G401 (cell line): Measurements from ENCODE around the gene ZNF208. TPM values are rescaled to one million over a fixed set of nuclear protein-coding genes. Genes with fewer than 3 reads are reported as not detected.
"Not testable (repeated sequence)": the region's sequence is repeated elsewhere in the genome, so short reads cannot be mapped to it uniquely, and the experiment has no call there.

Source experiments
- DNase-seq: peaks from one replicate; pipeline ENCODE4 v3.0.0-alpha.2; 2015; ENCODE audit warnings: low spot score
- in situ Hi-C: cut with HindIII; loops from 2 replicates; pipeline ENCODE4 v1.10.0; 2016; ENCODE audit warnings: low sequenced_read_pairs, mixed read lengths
- total RNA-seq: library from RNA; depleted of rRNA; stranded (reverse); fragments of >200 nt; shearing (Covaris generic); gene quantifications from 2 replicates; pipeline ENCODE4 v1.2.3, GENCODE V29; 2014; rRNA removed

The ZNF208 gene
- total RNA-seq, result not detected in 2 replicates

DNA sequence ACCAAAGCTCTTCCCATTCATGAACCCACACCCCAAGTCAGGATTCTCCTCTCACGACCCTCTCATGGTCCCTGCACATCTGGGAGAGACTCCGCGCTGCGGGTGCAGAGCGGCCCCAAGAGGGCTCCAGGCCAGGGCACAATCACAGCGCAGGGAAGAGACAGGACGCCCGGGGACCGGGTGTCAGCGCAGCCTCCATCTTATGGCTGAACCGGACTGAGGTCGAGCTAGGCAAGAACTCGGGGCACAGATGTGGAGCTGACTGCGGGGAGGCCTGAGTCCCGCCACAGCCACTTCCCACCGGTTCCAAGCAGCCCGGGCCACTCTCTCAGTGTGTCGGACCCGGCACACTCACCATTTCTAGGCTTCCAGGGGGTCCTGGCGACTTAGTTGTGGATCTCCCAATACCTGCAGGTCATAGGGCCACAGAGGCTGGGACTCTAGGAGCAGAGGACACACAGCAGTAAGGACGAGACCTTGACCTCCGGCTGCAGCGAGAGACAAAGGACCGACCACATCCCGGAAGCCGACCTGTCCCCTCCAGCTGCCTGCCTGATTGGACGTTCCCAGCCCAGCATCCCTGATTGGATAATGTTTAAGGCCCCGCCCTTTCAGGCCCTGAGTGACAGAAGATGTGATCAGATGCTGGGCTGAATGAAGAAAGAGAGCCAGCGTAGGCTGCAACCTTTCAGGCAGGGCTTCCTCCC is at the start of gene ZNF208:
Gene ZNF208, minus strand, starts transcription at position 507 of the 707 bp plus-strand sequence. Its CDS starts 149 bp downstream, at position 358.
- in situ Hi-C loops, DNase-seq: not testable (repeated sequence)

DNA sequence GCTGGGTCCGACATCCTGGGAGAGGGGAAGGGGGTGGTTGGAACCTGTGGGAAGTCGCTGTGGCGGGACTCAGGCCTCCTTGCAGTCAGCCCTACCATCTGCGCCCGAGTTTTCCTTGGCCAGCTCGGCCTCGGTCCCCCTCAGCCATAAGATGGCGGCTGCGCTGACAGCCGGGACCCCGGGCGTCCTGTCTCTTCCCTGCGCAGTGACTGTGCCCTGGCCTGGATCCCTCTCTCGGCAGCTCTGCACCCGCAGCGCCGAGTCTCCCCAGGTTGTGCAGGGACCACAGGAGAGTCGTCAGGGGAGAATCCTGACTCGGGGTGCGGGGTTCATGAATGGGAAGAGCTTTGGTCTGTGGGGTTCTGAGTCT is 41.9 kb upstream of the ZNF208 start:
- in situ Hi-C loops, result no loop called here
- DNase-seq, result peak; percentile 12

DNA sequence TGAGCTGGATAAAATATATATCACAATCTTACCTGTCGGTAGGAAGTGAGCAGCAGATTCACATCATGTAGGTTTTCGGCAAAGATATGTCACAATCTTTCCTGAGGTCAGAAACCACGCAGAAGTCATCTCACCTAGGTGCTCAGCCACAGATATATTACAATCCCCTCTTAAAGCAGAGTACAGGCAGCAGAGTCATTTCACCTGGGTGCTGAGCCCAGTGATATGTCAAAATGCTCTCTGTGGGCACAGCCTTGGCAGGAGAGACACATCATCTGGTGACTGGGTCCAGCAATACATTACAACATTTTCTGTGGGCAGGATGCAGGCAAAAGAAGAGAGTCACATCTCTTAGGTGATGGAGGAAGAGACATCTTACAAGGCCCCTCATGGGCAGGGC is 30.4 kb upstream of the ZNF208 start:
- DNase-seq, in situ Hi-C loops: not testable (repeated sequence)

DNA sequence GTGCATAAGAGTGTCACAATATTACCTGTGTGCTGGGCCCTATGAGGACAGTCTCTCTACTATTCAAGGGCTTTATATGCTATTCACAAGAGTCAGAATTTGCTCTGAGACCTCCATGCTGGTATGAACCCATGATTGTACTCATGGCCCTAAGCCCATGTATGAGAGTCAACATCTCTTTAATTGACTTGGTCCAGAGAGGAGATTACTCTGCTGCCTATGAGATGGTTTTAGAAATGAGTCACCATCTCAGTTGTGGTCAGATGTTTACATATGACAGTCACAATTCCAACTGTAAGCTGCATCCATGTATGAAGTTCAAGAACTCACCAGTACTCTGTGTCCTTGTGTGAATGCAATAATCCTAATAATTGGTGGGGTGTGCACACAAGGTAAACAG is 19.9 kb upstream of the ZNF208 start:
- no peak for DNase-seq
- in situ Hi-C loops, result no loop called here

DNA sequence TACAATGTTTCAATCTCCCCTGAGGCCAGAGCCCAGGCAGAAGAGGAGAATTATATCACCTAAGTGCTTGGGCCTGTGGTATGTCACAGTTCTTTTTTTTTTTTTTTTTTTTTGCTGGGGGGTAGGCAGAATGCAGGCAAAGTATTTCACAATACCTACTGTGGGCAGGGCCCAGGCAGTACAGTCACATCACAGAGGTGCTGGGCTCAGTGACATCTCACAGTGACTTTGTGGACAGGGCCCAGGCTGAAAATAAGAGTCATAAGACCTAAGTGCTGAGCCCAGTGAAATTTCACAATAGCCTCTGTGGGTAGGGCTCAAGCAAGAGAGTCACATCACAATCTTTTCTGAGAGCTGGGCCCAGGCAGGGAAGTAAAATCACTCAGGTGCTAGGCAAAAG is 15.9 kb upstream of the ZNF208 start:
- DNase-seq, result no peak
- in situ Hi-C loops, result no loop called here

DNA sequence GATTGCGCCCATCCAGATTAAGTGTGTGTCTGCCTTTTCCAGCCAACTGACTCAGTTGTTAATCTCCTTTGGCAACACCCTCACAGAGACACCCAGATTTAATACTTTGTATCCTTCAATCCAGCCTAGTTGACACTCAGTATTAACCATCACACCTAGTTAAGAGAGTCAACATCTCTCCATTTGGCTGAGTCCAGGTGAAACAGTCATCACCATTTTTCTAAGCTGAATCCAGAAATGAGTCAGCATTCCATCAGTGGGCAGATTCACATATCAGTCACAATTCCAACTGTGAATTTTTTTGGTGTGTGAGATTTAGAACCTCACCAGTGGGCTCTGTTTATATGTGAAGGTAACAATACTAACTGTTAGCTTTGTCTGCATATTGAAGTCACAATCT is 14.8 kb upstream of the ZNF208 start:
- DNase-seq, in situ Hi-C loops: not testable (repeated sequence)

DNA sequence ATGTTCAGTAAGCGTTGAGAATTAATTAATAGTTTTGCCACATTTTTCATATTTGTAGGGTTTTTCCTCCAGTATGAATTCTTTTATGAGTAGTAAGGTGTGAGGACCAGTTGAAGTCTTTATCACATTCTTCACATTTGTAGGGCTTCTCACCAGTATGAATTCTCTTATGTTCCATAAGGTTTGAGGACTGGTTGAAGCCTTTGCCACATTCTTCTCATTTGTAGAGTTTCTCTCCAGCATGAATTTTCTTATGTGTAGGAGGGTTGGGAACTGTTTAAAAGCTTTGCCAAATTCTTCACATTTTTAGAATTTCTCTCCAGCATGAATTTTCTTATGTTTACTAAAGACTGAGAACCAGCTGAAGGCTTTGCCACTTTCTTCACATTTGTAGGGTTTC is 40.3 kb downstream of the ZNF208 start:
- in situ Hi-C loops, result no loop called here
- DNase-seq, result no peak

DNA sequence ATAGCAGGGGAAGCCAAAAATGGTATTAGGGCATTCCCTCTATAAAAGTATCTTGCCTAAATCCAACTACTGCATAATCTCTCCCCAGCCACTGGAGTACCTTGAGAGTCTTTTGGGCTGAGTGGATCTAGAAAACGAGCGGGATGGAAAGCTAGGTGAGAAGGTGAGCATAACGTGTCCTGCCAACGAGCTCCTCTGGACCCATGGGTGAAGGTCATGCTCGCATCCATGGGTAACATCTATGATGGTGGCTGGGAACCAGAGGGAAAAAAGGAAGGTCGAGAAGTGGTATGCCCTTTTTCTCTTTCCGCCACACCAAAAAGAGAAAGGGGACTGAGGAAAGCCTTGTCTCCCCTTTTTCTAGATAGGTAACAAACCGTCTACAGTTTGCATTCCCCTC is 63.0 kb downstream of the ZNF208 start:
- DNase-seq, result no peak
- in situ Hi-C loops, result no loop called here

DNA sequence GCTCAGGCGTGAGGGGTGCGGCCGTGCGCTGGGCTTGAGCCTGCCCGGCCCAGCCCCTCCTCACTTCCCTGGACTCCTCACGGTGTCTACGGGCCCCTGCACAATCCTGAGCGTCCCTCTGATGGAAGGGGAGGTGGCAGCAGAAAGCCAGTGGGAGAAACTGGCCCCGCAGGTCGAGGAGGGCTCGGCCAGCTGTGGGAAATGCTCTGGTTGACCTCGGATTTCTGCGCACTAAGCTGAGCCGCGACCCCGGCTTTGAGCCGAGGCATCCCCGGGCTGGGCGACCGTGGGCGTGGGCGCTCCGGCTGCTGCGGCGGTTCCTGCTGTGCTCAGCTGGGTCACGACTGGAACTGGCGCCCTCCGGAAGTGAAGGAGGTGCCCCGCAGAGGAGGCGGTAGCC is 70.1 kb downstream of the ZNF208 start:
- no peak for DNase-seq
- in situ Hi-C loops, result no loop called here

DNA sequence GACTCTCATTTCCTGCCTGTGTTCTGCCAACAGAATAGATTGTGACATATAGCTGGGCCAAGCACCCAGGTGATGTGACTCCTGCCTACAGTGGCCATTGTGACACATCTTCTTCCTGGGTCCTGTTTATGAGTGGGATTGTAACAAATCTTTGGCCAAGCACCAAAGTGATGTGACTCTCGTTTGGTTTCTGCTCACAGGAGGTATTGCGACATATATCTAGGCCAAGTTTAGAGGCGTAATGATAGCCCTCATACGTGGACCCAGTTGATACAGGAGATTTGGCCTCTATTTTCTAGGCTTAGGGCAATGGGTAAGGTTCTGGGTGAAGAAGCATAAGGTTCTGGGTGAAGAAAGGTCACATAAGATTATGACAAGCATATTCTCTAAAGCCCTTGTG is 76.2 kb downstream of the ZNF208 start:
- DNase-seq, result no peak
- in situ Hi-C loops, result no loop called here

DNA sequence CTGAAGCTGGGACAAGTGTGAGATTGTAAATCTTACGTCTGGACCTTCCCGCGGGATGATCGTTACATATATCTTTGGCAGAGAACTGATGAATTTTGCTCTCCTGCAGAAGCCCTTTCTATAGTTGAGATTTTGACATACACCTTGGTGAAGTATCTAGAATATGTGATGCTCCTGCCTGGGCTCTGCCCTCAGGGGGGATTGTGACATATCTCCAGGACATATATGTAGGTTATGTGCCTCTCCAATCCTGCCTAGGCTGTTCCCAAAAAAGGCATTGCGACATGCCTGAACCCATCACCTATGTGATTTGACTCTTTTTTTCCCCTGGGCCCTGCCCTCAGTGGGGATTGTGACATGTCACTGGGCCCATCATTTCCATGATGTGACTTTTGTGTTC is 76.6 kb downstream of the ZNF208 start:
- in situ Hi-C loops, result no loop called here
- no peak for DNase-seq

DNA sequence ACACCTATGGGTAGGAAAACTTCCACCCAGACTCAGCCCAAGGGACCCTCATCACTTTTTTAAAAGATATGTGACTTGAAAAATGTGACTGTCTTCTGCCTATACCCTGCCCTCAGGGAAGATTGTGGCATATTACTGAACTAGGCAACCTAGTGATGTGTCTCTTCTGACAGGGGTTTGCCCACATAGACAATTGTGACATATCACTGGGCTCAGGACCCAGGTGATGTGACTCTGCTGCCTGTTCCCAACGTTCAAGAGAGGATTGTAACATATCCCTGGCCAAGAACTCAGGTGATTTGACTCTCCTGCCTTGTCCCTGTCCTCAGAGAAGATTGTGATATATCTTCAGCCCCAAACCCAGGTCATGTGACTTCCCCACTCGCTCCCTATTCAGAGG is 88.5 kb downstream of the ZNF208 start:
- no peak for DNase-seq
- in situ Hi-C loops, result no loop called here

DNA sequence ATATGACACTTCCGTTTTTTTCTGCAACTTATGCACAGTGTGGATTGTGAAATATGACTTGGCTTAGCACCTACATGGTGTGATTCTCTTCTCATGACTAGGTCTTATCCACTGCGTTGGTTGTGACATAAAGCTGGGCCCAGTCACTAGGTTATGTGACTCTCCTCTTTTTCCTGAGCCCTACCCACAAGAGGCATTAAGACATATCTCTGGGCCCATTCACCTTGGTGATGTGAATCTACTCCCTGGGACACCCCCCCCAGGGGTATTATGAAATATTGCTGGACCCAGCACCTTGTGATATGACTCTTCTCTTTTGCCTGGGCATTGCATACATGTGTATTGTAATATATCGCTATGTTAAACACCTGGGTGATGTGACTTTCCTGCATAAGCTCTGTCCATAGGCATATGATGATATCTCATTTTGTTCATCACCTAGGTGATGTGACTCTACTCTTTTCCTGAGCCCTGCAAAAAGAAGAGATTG is 89.0 kb downstream of the ZNF208 start:
- in situ Hi-C loops, result no loop called here
- no peak for DNase-seq

DNA sequence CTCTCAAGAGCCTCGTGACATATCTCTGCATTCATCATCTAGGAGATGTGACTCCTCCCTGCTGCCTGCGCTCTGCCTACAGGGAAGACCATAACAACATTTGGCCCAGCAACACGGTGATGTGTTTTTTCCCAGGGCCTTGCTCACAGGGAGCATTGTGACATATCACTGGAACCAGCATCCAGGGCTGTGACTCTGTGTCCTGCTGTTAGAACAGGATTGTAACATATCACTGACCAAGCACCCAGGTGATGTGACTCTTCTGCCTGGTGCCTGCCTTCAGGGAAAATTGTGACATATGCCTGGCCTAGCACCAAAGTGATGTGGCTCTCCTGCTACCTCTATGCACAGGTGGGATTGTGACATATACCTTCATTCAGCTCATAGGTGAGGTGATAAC is 95.3 kb downstream of the ZNF208 start:
- in situ Hi-C loops, result no loop called here
- DNase-seq, result no peak

DNA sequence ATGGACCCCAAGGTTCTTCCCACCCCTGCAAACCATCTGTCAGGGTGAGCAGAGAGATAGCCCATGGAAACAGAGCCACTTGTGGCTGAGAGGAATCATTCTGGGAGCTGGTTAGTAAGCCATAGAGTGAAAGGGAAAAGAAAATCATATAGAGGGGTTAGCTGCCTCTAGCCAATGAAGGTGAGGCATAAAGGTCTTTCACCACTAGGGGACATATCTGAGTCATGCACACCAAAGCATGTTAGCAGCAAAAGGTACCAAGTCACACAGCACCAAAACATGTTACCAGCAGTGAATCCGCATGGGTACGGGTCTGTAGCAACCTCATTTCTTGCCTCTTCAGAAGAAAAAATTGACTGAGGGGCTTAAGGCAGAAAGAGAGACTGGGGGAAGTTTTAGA is 98.1 kb downstream of the ZNF208 start:
- in situ Hi-C loops, result no loop called here
- no peak for DNase-seq

DNA sequence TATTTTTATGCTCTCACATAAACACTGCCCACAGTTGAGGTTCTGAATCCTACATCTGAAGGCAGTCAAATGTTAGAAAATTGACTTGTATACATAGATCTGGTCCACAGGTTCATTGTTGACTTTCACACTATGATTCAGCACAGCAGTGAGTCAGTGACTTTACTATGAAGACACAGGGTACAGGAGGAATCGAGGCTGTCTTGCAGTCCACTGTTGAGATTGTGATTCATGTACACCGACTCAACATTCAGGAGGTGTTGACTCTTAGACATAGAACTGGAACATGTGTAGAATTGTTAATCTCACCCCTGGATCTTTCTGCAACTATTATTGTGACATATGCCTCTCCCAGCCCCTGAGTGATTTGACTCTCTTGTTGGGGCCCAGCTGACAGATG is 100.4 kb downstream of the ZNF208 start:
- DNase-seq, result no peak
- in situ Hi-C loops, result no loop called here

DNA sequence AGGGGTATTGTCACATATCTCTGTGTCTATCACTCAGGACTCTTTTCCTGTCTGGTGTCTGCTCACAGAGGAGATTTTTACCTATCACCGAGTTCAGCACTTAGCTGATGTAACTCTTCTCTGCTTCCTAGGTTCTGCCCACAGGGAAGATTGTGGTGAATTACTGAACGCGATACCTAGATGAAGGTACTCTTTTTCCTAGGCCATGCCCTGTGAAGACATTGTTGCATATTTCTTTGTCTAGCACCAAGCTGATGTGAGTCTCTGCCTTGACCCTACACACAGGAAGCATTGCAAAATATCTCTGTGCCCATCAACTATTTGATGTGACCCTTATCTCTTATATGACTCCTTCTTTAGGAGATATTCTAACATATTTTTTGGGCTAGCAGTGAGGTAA is 102.7 kb downstream of the ZNF208 start:
- DNase-seq, result no peak
- in situ Hi-C loops, result no loop called here

DNA sequence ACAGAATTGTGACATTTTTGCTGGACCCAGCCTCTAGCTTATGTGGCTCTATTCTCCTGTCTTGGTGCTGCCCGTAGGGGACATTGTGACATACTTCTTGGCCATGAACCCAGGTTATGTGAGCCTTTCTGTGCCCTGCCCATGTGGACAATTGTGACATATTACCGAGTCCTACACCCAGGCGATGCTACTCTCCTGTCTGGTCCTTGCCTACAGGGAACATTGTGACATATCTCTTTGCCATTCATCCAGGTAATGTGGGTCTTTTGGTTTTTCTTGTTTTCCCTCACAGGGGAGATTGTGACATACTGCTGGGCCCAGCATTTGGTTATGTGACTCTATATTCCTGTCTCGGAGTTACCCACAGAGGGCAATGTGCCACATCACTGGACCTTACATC is 103.2 kb downstream of the ZNF208 start:
- in situ Hi-C loops, result no loop called here

DNA sequence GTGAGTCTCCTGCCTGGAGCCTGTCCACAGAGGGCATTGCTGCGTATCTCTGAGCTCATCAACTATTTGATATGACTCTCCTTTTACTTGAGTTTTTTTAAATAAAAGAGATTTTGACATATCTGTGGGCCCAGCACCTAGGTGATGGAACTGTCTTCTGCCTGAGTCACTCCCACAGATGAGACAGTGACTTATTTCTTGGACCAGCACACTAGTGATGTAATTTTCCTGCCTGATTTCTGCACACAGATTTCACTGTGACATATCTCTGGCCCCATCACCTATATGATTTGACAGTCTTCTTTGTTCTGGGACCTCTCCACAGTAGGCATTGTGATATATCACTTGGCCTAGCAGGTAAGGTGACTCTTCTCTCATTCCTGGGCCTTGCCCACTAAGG is 108.2 kb downstream of the ZNF208 start:
- no peak for DNase-seq
- in situ Hi-C loops, result no loop called here

More for the DNA sequence above, 103.2 kb downstream of the ZNF208 start:
- no peak for DNase-seq

DNA sequence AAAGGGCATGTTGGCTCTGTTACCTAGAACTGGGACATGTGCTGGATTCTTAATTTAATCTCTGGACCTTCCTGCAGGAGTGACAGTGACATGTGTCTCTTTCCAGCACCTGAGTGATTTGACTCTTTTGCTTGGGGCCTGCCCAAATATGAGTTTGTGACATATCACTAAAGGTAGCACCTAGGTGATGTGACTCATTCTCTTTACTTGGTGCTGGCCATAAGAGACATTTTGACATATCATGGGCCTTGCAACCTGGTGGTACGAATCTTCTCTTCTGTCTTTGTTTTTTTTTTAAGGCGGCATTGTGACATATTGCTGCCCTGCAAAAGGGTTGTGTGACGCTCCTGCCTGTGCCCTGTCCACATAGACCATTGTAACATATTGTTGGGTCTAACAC is 108.9 kb downstream of the ZNF208 start:
- DNase-seq, result no peak
- in situ Hi-C loops, result no loop called here

DNA sequence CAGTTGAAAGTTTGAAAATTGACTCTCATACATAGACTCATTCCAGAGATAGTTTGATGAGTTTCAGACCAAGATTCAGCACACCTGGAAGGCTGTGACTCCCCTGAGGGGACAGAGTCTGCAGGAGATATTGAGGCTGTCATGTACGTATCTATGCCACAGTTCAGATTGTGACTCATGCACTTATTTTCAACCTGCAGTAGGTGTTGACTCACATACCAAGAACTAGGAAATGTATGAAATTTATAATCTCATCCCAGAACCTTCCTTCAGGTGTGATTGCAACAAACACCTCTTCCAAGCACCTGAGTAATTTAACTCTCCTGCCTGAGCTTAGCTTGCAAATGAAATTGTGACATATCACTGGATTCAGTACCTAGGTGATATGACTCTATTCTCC is 110.3 kb downstream of the ZNF208 start:
- no peak for DNase-seq
- in situ Hi-C loops, result no loop called here
